DOHH2 (cell line): ENCODE results near the gene DEAF1.

ENCODE experiments used
- CTCF ChIP-seq: fragments of 200-600 bp; sonication (generic); IDR thresholded peaks from one replicate; pipeline ENCODE4 v1.5.1; 2014; ENCODE audit warnings: antibody characterized with exemption, mild to moderate bottlenecking, low read depth, low read length; ENCODE audit not compliant: poor library complexity, severe bottlenecking
- EZH2phosphoT487 ChIP-seq: fragments of 200-600 bp; sonication (generic); IDR thresholded peaks from 2 replicates; pipeline ENCODE4 v1.6.1; 2017; ENCODE audit warnings: borderline replicate concordance, mild to moderate bottlenecking, antibody characterized with exemption, low read length, moderate library complexity, mixed read lengths

- no peak for TF ChIP-seq CTCF
- no peak for TF ChIP-seq EZH2phosphoT487
Measured at GRCh38 chr11:704228-704674, 9.2 kb upstream of the DEAF1 start.
